B cell (primary cell): ENCODE data around the gene PDE3B. TPM values are rescaled to one million over a fixed set of nuclear protein-coding genes. Genes with fewer than 3 reads are reported as not detected.

Experiments used
- ATAC-seq: fragments of 200-7000 bp; cut with Tn5 transposase; one replicate; pipeline ENCODE4 v1.10.0; 2021; ENCODE audit warnings: low read depth, mild to moderate bottlenecking, moderate number of reproducible peaks, moderate library complexity
- CTCF ChIA-PET: fragments of 350-600 bp; sonication (Branson Sonifier 250); formaldehyde crosslinking; loops from one replicate; lab custom pipeline; 2021; ENCODE audit warnings: antibody characterized with exemption, inconsistent platforms; lab: Charles Lee
- POLR2A ChIA-PET: fragments of 350-600 bp; sonication (Branson Sonifier 250); formaldehyde crosslinking; loops from one replicate; lab custom pipeline; 2021; ENCODE audit warnings: antibody characterized with exemption; lab: Charles Lee
- DNase-seq: peaks from one replicate; pipeline ENCODE4 v3.0.0; 2013
- H2AFZ ChIP-seq: 2 replicates; pipeline ENCODE4 v1.6.1; 2012; ENCODE audit warnings: mild to moderate bottlenecking, low read depth, low read length; ENCODE audit not compliant: insufficient read depth, poor library complexity, severe bottlenecking
- H3K27ac ChIP-seq, 2 donors: 1 replicate in 1 of 2; 2 replicates in 1 of 2; pipeline ENCODE4 v1.5.1; 2012 to 2013; ENCODE audit warnings: low read length in 2 of 2, mild to moderate bottlenecking in 2 of 2, moderate library complexity in 1 of 2
- H3K27me3 ChIP-seq, 4 experiments: fragments of 200-600 bp in 1 of 4; sonication (generic) in 1 of 4; replicated peaks in 1 of 4; 1 replicate in 2 of 4; 2 replicates in 2 of 4; pipeline versions ENCODE4 v1.6.1 to v1.7.0; 2013 to 2016; ENCODE audit warnings: low read length in 3 of 4, mild to moderate bottlenecking in 2 of 4, mixed read lengths in 1 of 4, moderate library complexity in 1 of 4; ENCODE audit not compliant: insufficient read depth in 4 of 4, control insufficient read depth in 3 of 4; ENCODE audit errors: control extremely low read depth in 1 of 4
- H3K36me3 ChIP-seq, 2 experiments: replicated peaks in 1 of 2; 1 replicate in 1 of 2; 2 replicates in 1 of 2; pipeline versions ENCODE4 v1.6.1 to v1.7.1; 2013; ENCODE audit warnings: low read length in 1 of 2; ENCODE audit not compliant: insufficient read depth in 2 of 2, control insufficient read depth in 1 of 2; ENCODE audit errors: control extremely low read depth in 1 of 2, extremely low read depth in 1 of 2
- H3K4me1 ChIP-seq, 2 donors: fragments of 200-600 bp in 1 of 2; sonication (generic) in 1 of 2; 1 replicate in 1 of 2; 2 replicates in 1 of 2; pipeline versions ENCODE4 v1.5.1 to v1.6.1; 2013 to 2017; ENCODE audit warnings: low read length in 2 of 2; ENCODE audit not compliant: control insufficient read depth in 2 of 2, insufficient read depth in 2 of 2
- H3K4me2 ChIP-seq: replicated peaks from 2 replicates; pipeline ENCODE3; 2012; ENCODE audit warnings: mild to moderate bottlenecking, low read depth, low read length; ENCODE audit not compliant: poor library complexity, severe bottlenecking
- H3K4me3 ChIP-seq, 5 experiments: fragments of 200-600 bp in 1 of 5; sonication (generic) in 1 of 5; 1 replicate in 3 of 5; 2 replicates in 2 of 5; pipeline versions ENCODE4 v1.5.1 to v1.7.0; 2011 to 2016; ENCODE audit warnings: low read length in 4 of 5, mild to moderate bottlenecking in 4 of 5, low read depth in 2 of 5, control low read depth in 1 of 5, moderate library complexity in 1 of 5; ENCODE audit not compliant: insufficient read depth in 1 of 5; ENCODE audit errors: control extremely low read depth in 1 of 5, extremely low read depth in 1 of 5
- H3K79me2 ChIP-seq: fragments of 200-600 bp; sonication (generic); one replicate; pipeline ENCODE4 v1.6.0; 2016; ENCODE audit warnings: low read length; ENCODE audit not compliant: control insufficient read depth, insufficient read depth
- H3K9ac ChIP-seq: fragments of 200-600 bp; sonication (generic); 2 replicates; pipeline ENCODE4 v1.6.1; 2017; ENCODE audit warnings: mild to moderate bottlenecking, low read length, moderate library complexity
- H3K9me3 ChIP-seq, 3 donors: one replicate each; pipeline versions ENCODE4 v1.6.1 to v1.7.1; 2013; ENCODE audit warnings: low read length in 2 of 3; ENCODE audit not compliant: control insufficient read depth in 2 of 3, insufficient read depth in 1 of 3; ENCODE audit errors: control extremely low read depth in 1 of 3
- H4K20me1 ChIP-seq: 2 replicates; pipeline ENCODE4 v1.6.0; 2012; ENCODE audit warnings: mild to moderate bottlenecking, low read length; ENCODE audit not compliant: insufficient read depth, control insufficient read depth, poor library complexity, severe bottlenecking
- H3K27ac Mint-ChIP-seq: one replicate; pipeline ENCODE4 v1.8.0; 2021; ENCODE audit warnings: mixed read lengths
- H3K27me3 Mint-ChIP-seq: one replicate; pipeline ENCODE4 v1.8.0; 2021; ENCODE audit warnings: mixed read lengths
- H3K4me1 Mint-ChIP-seq: one replicate; pipeline ENCODE4 v1.8.0; 2021; ENCODE audit warnings: mixed read lengths
- H3K4me3 Mint-ChIP-seq: one replicate; pipeline ENCODE4 v1.8.0; 2021; ENCODE audit warnings: mixed read lengths
- H3K9me3 Mint-ChIP-seq: one replicate; pipeline ENCODE4 v1.8.0; 2022; ENCODE audit warnings: mixed read lengths; ENCODE audit not compliant: insufficient read depth
- EZH2 ChIP-seq: IDR thresholded peaks from 2 replicates; pipeline ENCODE4 v1.6.1; 2012; ENCODE audit warnings: borderline replicate concordance, low read depth, mild to moderate bottlenecking, moderate library complexity, low read length; ENCODE audit not compliant: insufficient read depth, poor library complexity, severe bottlenecking
- WGBS: methylation state at CpG from one replicate; pipeline ENCODE4 v1.1.5; 2013; ENCODE audit warnings: missing lambda C conversion rate; ENCODE audit not compliant: insufficient coverage; 5-methylcytosine and 5-hydroxymethylcytosine counted together
- intact Hi-C: fragments of 100-400 bp; cut with micrococcal nuclease; formaldehyde crosslinking; loops from one replicate; pipeline ENCODE4 v1.10.0; 2022
- polyA plus RNA-seq: library from polyadenylated mRNA; depleted of rRNA; stranded (reverse); fragments of >200 nt; gene quantifications from 2 replicates; pipeline ENCODE4 v1.2.3, GENCODE V29; 2012
- total RNA-seq, 2 donors: library from RNA; stranded (reverse); fragments of 120-200 nt in 1 of 2; gene quantifications; 1 replicate in 1 of 2; 2 replicates in 1 of 2; pipeline versions ENCODE4 v1.2.3 to v1.2.4, GENCODE V29; 2013 to 2022
- TF ChIP-seq, protein P1 (sequence below): fragments of 200-600 bp; IDR thresholded peaks from one replicate; pipeline ENCODE4 v1.8.0; 2022; ENCODE audit warnings: antibody characterized with exemption, mild to moderate bottlenecking

PDE3B gene
- total and polyA plus RNA-seq, 2 donors (not counting 1 experiment from before 2014, with no cell fraction given), result 1.0 to 60.7 TPM

DNA sequence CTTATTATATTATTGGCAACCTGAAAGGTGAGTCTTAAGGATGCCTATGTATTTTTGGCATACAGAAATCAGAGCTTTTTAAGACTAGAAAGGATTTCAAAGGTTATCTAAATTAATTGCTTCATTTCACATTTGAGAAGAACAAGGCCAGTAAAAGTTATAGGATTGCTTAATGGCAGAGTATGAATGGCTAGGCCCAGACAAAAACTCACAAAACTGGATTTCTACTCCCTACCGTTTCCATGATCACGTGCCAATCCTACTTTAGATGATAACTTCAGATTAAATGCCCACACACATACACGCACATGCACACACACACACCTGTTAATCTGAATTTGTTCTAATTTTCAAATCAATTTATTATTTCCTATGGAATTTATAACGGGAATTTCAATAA is 1.8 kb upstream of the PDE3B start:
- ChIA-PET POLR2A (no interaction called here), CTCF (interaction anchor here (6.1 kb wide), 1 partner anchor 265 kb away, joined by 67 read pairs; no protein-coding TSS in a partner anchor)
- Histone ChIP-seq H3K9me3 (no peaks in the 10 kb centered on the region), H3K36me3 (no peaks in the 10 kb centered on the region), H3K27me3 (peaks cover 0 to 19% (median 14%) of the 10 kb centered on the region in 4 experiments), H3K27ac (no peak overlapping the region), H3K79me2 (no peaks in the 10 kb centered on the region), H2AFZ (no peak overlapping the region), H3K4me3 (no peak overlapping the region), H4K20me1 (no peaks in the 10 kb centered on the region), H3K4me1 (peaks cover 7 to 17% of the 10 kb centered on the region in 2 donors), H3K4me2 (no peak overlapping the region), H3K9ac (no peak overlapping the region)
- H3K4me3 Mint-ChIP-seq, result no peak overlapping the region
- DNase-seq, result no peak
- no peak for ATAC-seq
- H3K9me3 Mint-ChIP-seq, result no peaks in the 10 kb centered on the region
- TF ChIP-seq, protein P1, sequence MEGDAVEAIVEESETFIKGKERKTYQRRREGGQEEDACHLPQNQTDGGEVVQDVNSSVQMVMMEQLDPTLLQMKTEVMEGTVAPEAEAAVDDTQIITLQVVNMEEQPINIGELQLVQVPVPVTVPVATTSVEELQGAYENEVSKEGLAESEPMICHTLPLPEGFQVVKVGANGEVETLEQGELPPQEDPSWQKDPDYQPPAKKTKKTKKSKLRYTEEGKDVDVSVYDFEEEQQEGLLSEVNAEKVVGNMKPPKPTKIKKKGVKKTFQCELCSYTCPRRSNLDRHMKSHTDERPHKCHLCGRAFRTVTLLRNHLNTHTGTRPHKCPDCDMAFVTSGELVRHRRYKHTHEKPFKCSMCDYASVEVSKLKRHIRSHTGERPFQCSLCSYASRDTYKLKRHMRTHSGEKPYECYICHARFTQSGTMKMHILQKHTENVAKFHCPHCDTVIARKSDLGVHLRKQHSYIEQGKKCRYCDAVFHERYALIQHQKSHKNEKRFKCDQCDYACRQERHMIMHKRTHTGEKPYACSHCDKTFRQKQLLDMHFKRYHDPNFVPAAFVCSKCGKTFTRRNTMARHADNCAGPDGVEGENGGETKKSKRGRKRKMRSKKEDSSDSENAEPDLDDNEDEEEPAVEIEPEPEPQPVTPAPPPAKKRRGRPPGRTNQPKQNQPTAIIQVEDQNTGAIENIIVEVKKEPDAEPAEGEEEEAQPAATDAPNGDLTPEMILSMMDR, result no peak
- no peak for TF ChIP-seq EZH2
- intact Hi-C loops, result loop anchor here (2.0 to 5.0 kb wide), 2 partner anchors 250 to 263 kb away; partner anchors contain the start of gene CYP2R1
- peaks cover 12% of the 10 kb centered on the region for H3K4me1 Mint-ChIP-seq
- H3K27me3 Mint-ChIP-seq, result peaks cover 30% of the 10 kb centered on the region
- WGBS, result no CpG with 5 or more reads among the region's 4 CpGs
- no peak overlapping the region for H3K27ac Mint-ChIP-seq

DNA sequence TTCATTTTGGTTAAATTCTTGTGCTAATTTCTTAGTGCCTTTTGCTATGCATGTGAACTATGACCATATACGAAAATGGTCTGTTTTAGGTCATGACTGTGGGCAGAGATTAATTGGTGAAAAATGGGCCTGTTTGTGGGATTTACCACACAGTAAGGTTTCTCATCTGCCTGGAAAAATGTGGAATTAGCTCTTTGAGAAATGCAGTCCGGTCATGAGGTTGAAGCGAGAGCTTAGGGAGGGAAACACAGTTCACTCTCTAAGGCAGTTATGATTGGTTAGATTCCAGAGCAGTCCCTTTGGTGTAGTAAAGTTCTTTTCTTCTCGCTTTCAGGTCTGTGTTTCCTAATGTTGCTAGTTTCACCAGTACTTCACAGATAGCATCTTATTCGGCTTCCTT is 1.2 kb upstream of the PDE3B start:
- peaks cover 9% of the 10 kb centered on the region for H3K4me1 Mint-ChIP-seq
- peak overlapping the region; percentile 80 for H3K4me3 Mint-ChIP-seq
- Histone ChIP-seq H3K79me2 (no peaks in the 10 kb centered on the region), H4K20me1 (no peaks in the 10 kb centered on the region), H3K4me3 (no peak overlapping the region), H3K4me2 (no peak overlapping the region), H3K27me3 (peaks cover 0 to 23% (median 14%) of the 10 kb centered on the region in 4 experiments), H3K36me3 (no peaks in the 10 kb centered on the region), H3K27ac (no peak overlapping the region), H3K9me3 (no peaks in the 10 kb centered on the region), H3K4me1 (peaks cover 7 to 17% of the 10 kb centered on the region in 2 donors), H3K9ac (no peak overlapping the region), H2AFZ (no peak overlapping the region)
- H3K9me3 Mint-ChIP-seq, result no peaks in the 10 kb centered on the region
- peak overlapping the region; percentile 38 for H3K27ac Mint-ChIP-seq
- WGBS, result 98% methylated on average over 4 of the region's 5 CpGs
- intact Hi-C loops, result loop anchor here (2.0 to 5.0 kb wide), 2 partner anchors 250 to 262 kb away; partner anchors contain the start of gene CYP2R1
- ATAC-seq, result no peak
- POLR2A ChIA-PET, result no interaction called here
- H3K27me3 Mint-ChIP-seq, result peaks cover 33% of the 10 kb centered on the region
- CTCF ChIA-PET, result interaction anchor here (0.6 to 6.1 kb wide), 3 partner anchors 100 to 264 kb away, joined by 3 to 67 read pairs (median 8); no protein-coding TSS in a partner anchor
- no peak for DNase-seq
- no peak for TF ChIP-seq EZH2
- TF ChIP-seq, protein P1, result no peak
